H1 (cell line): ENCODE results near the gene FMN2. TPM values are rescaled to one million over a fixed set of nuclear protein-coding genes. Genes with fewer than 3 reads are reported as not detected.

Experiments
- CTCF ChIA-PET: fragments of 300-600 bp; sonication (Branson Sonifier 250); formaldehyde crosslinking; loops from one replicate; lab custom pipeline; 2021; ENCODE audit not compliant: partially characterized antibody; lab: Charles Lee
- POLR2A ChIA-PET: fragments of 300-600 bp; sonication (Branson Sonifier 250); formaldehyde crosslinking; loops from one replicate; lab custom pipeline; 2021; ENCODE audit warnings: inconsistent platforms; ENCODE audit not compliant: partially characterized antibody; lab: Charles Lee
- DNase-seq, 2 experiments: peaks; one replicate each; pipeline versions ENCODE4 v3.0.0 to v3.0.0-alpha.2; 2010 to 2022; ENCODE audit warnings: low spot score in 2 of 2, low read depth in 1 of 2, mixed read lengths in 1 of 2
- FAIRE-seq: peaks from 2 replicates; lab custom pipeline; 2011; peaks lifted over from hg19 to GRCh38; lab: Jason Lieb, UNC
- H2AFZ ChIP-seq: 2 replicates; pipeline ENCODE4 v1.8.1; 2012; ENCODE audit warnings: low read length, inconsistent platforms
- H2AK5ac ChIP-seq: 2 replicates; pipeline ENCODE4 v1.6.1; 2013; ENCODE audit warnings: low read depth, low read length
- H2BK120ac ChIP-seq: replicated peaks from 2 replicates; pipeline ENCODE3; 2013; ENCODE audit warnings: low read depth, low read length, inconsistent platforms
- H2BK12ac ChIP-seq: 2 replicates; pipeline ENCODE4 v1.6.1; 2013; ENCODE audit warnings: low read depth, low read length
- H2BK15ac ChIP-seq: 2 replicates; pipeline ENCODE4 v1.6.1; 2013; ENCODE audit warnings: low read length
- H2BK20ac ChIP-seq: 2 replicates; pipeline ENCODE4 v1.6.1; 2013; ENCODE audit warnings: low read length
- H2BK5ac ChIP-seq: 2 replicates; pipeline ENCODE4 v1.6.1; 2013; ENCODE audit warnings: low read depth, low read length
- H3K14ac ChIP-seq: 2 replicates; pipeline ENCODE4 v1.6.1; 2013; ENCODE audit warnings: inconsistent platforms; ENCODE audit not compliant: insufficient read length
- H3K18ac ChIP-seq: 2 replicates; pipeline ENCODE4 v1.6.1; 2013; ENCODE audit warnings: low read length; ENCODE audit errors: extremely low read depth
- H3K23ac ChIP-seq: 2 replicates; pipeline ENCODE4 v1.6.1; 2013; ENCODE audit warnings: inconsistent platforms; ENCODE audit not compliant: insufficient read length
- H3K23me2 ChIP-seq: 2 replicates; pipeline ENCODE4 v1.6.1; 2013; ENCODE audit warnings: low read depth, low read length
- H3K27ac ChIP-seq: 2 replicates; pipeline ENCODE4 v1.6.1; 2011; ENCODE audit warnings: low read depth, low read length, inconsistent platforms
- H3K27me3 ChIP-seq, 4 experiments: replicated peaks in 1 of 4; 1 replicate in 1 of 4; 2 replicates in 3 of 4; pipeline versions ENCODE4 v1.6.1 to v1.8.1; 2011 to 2013; ENCODE audit warnings: low read length in 3 of 4, mild to moderate bottlenecking in 3 of 4, inconsistent platforms in 2 of 4, mixed read lengths in 2 of 4, moderate library complexity in 1 of 4; ENCODE audit not compliant: control insufficient read depth in 3 of 4, insufficient read depth in 3 of 4; ENCODE audit errors: extremely low read depth in 1 of 4
- H3K36me3 ChIP-seq, 4 experiments: 2 replicates each; pipeline versions ENCODE4 v1.6.1 to v1.8.1; 2011 to 2013; ENCODE audit warnings: mild to moderate bottlenecking in 4 of 4, low read length in 3 of 4, moderate library complexity in 2 of 4, control low read depth in 1 of 4, inconsistent platforms in 1 of 4; ENCODE audit not compliant: insufficient read depth in 4 of 4, control insufficient read depth in 2 of 4
- H3K4ac ChIP-seq: replicated peaks from 2 replicates; pipeline ENCODE3; 2013; ENCODE audit warnings: low read length, low read depth, mixed read lengths, inconsistent platforms; ENCODE audit not compliant: insufficient read length
- H3K4me1 ChIP-seq, 4 experiments: replicated peaks in 1 of 4; 1 replicate in 1 of 4; 2 replicates in 3 of 4; pipeline versions ENCODE4 v1.6.1 to v1.8.1; 2011 to 2013; ENCODE audit warnings: low read length in 3 of 4, inconsistent platforms in 2 of 4, mixed read lengths in 1 of 4; ENCODE audit not compliant: insufficient read depth in 4 of 4, control insufficient read depth in 3 of 4
- H3K4me2 ChIP-seq, 2 experiments: 2 replicates each; pipeline versions ENCODE4 v1.6.1 to v1.8.1; 2011 to 2013; ENCODE audit warnings: low read depth in 2 of 2, low read length in 2 of 2, control low read depth in 1 of 2, inconsistent platforms in 1 of 2, mild to moderate bottlenecking in 1 of 2; ENCODE audit not compliant: insufficient read depth in 1 of 2
- H3K4me3 ChIP-seq, 4 experiments: fragments of 200-600, 300-600 bp in 1 of 4; sonication (generic), shearing (Covaris generic), sonication (Bioruptor Twin) in 1 of 4; 2 replicates each; pipeline versions ENCODE4 v1.5.1 to v1.8.1; 2011 to 2016; ENCODE audit warnings: low read length in 4 of 4, low read depth in 3 of 4, control low read depth in 2 of 4, inconsistent platforms in 2 of 4, mild to moderate bottlenecking in 2 of 4, mixed read lengths in 1 of 4, moderate library complexity in 1 of 4; ENCODE audit not compliant: insufficient read depth in 2 of 4; ENCODE audit errors: extremely low read depth in 1 of 4
- H3K56ac ChIP-seq: replicated peaks from 2 replicates; pipeline ENCODE3; 2013; ENCODE audit warnings: low read depth, mild to moderate bottlenecking, mixed read lengths, low read length, inconsistent platforms; ENCODE audit not compliant: insufficient read length
- H3K79me1 ChIP-seq: 2 replicates; pipeline ENCODE4 v1.6.1; 2013; ENCODE audit warnings: low read depth, low read length, control low read depth
- H3K79me2 ChIP-seq, 2 experiments: 2 replicates each; pipeline versions ENCODE4 v1.6.1 to v1.8.1; 2012 to 2013; ENCODE audit warnings: low read length in 2 of 2, mild to moderate bottlenecking in 2 of 2, inconsistent platforms in 1 of 2; ENCODE audit not compliant: insufficient read depth in 2 of 2, control insufficient read depth in 1 of 2
- H3K9ac ChIP-seq, 4 experiments: replicated peaks in 1 of 4; 1 replicate in 1 of 4; 2 replicates in 3 of 4; pipeline versions ENCODE4 v1.6.1 to v1.8.1; 2011 to 2013; ENCODE audit warnings: low read depth in 3 of 4, low read length in 3 of 4, control low read depth in 2 of 4, mild to moderate bottlenecking in 2 of 4, moderate library complexity in 2 of 4, inconsistent platforms in 1 of 4; ENCODE audit errors: extremely low read depth in 1 of 4
- H3K9me3 ChIP-seq, 2 experiments: 2 replicates each; pipeline versions ENCODE4 v1.6.1 to v1.8.1; 2012 to 2013; ENCODE audit warnings: mild to moderate bottlenecking in 2 of 2, moderate library complexity in 2 of 2, control low read depth in 1 of 2, inconsistent platforms in 1 of 2, low read depth in 1 of 2, low read length in 1 of 2, mixed read lengths in 1 of 2; ENCODE audit not compliant: insufficient read depth in 2 of 2
- H4K20me1 ChIP-seq, 2 experiments: replicated peaks in 1 of 2; 2 replicates each; pipeline versions ENCODE3 to v1.8.1; 2011 to 2013; ENCODE audit warnings: inconsistent platforms in 2 of 2, low read length in 2 of 2, mild to moderate bottlenecking in 1 of 2; ENCODE audit not compliant: insufficient read depth in 2 of 2, control insufficient read depth in 1 of 2
- H4K5ac ChIP-seq: 2 replicates; pipeline ENCODE4 v1.6.1; 2013; ENCODE audit warnings: low read length, low read depth, mixed read lengths, inconsistent platforms; ENCODE audit not compliant: insufficient read length
- H4K8ac ChIP-seq: 2 replicates; pipeline ENCODE4 v1.8.0; 2013; ENCODE audit warnings: mild to moderate bottlenecking, moderate library complexity, low read length, inconsistent platforms; ENCODE audit not compliant: insufficient read depth; ENCODE audit errors: extremely low read depth
- H4K91ac ChIP-seq: replicated peaks from 2 replicates; pipeline ENCODE3; 2013; ENCODE audit warnings: low read length, mixed read lengths, inconsistent platforms; ENCODE audit not compliant: insufficient read length
- CHD2 ChIP-seq: IDR thresholded peaks from 2 replicates; pipeline ENCODE4 v1.6.1; 2012; ENCODE audit warnings: low read length, improper control_type of control experiment
- EGR1 ChIP-seq: IDR thresholded peaks from 2 replicates; pipeline ENCODE4 v1.6.1; 2011; ENCODE audit warnings: low read depth, low read length, borderline replicate concordance
- EZH2 ChIP-seq: fragments of 200-600 bp; sonication (generic); IDR thresholded peaks from 2 replicates; pipeline ENCODE4 v1.7.1; 2012; ENCODE audit warnings: low read depth, mild to moderate bottlenecking, moderate library complexity, low read length, inconsistent platforms; ENCODE audit not compliant: severe bottlenecking
- KDM1A ChIP-seq: fragments of 200-600, 300-600 bp; sonication (generic); IDR thresholded peaks from 2 replicates; pipeline ENCODE4 v1.7.1; 2016; ENCODE audit warnings: mild to moderate bottlenecking, low read length, borderline replicate concordance
- RNF2 ChIP-seq: fragments of 200-900, 300-1000 bp; sonication (generic); IDR thresholded peaks from 2 replicates; pipeline ENCODE4 v1.7.1; 2016; ENCODE audit warnings: borderline replicate concordance, low read depth, mild to moderate bottlenecking, antibody characterized with exemption, low read length; ENCODE audit not compliant: poor library complexity, severe bottlenecking; ENCODE audit errors: missing control alignments
- RXRA ChIP-seq: IDR thresholded peaks from 2 replicates; pipeline ENCODE4 v1.6.1; 2011; ENCODE audit warnings: low read depth, mild to moderate bottlenecking, low read length, moderate library complexity; ENCODE audit not compliant: insufficient read depth
- SAP30 ChIP-seq: fragments of 300-600 bp; sonication (generic); IDR thresholded peaks from 2 replicates; pipeline ENCODE4 v1.7.1; 2012; ENCODE audit warnings: low read length, moderate library complexity, mild to moderate bottlenecking, inconsistent platforms; ENCODE audit not compliant: insufficient read depth, insufficient replicate concordance
- TAF1 ChIP-seq: IDR thresholded peaks from 2 replicates; pipeline ENCODE4 v1.6.1; 2011; ENCODE audit warnings: mild to moderate bottlenecking, low read depth, low read length
- WGBS, 2 experiments: shearing (Covaris generic) in 1 of 2; methylation state at CpG; one replicate each; pipeline versions ENCODE4 v1.1.6 to v1.1.7; 2013 to 2015; ENCODE audit warnings: low lambda C conversion rate in 2 of 2, mixed read lengths in 2 of 2, inconsistent platforms in 1 of 2, low coverage in 1 of 2, missing lambda C conversion rate in 1 of 2; ENCODE audit not compliant: insufficient replicate concordance in 2 of 2, insufficient coverage in 1 of 2, insufficient read length in 1 of 2; ENCODE audit errors: extremely low coverage in 1 of 2, missing lambda C conversion rate in 1 of 2; 5-methylcytosine and 5-hydroxymethylcytosine counted together
- polyA plus RNA-seq, 7 experiments: library from polyadenylated mRNA; depleted of rRNA in 3 of 7; stranded (reverse) in 5 of 7; unstranded in 2 of 7; fragments of >200 nt in 5 of 7; fragments of 200-250 nt in 2 of 7; gene quantifications; 1 replicate in 5 of 7; 2 replicates in 1 of 7; 4 replicates in 1 of 7; pipeline versions ENCODE4 v1.2.1 to v1.2.3, GENCODE V29; 2011 to 2013; ENCODE audit warnings: missing spikeins in 2 of 7, mixed read lengths in 2 of 7
- total RNA-seq: library from RNA; stranded (reverse); fragmentation: NEBNext Ultra II Directional; extraction: Animal tissue kit (Norgen Biotek cat#: 25700); gene quantifications from 2 replicates; pipeline ENCODE4 v1.2.1, GENCODE V29; 2021

FMN2 gene
- total and polyA plus RNA-seq, 2 of the 8 experiments (the other 6 are each of a cell fraction or from before 2014, with no cell fraction given), result 0.83 to 2.0 TPM

DNA sequence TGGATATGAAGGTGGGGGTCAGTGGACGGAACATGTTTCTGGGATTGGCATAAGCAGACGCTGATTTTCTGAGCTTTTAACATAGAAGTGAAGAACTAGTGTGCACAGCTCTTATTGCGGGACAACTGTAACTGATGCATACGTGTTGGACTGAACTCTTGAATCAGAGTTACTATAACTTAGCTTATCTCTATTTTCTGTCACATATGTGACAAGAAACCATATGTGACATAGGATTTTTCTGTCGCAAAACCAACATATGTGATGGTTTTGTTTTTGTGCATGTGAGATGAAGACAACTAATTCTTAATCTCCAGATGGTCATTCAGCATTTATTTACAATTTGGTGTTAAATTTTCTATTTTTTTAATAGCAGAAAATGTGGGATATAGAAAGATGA, 270.4 kb downstream of the FMN2 start:
- FAIRE-seq, result no peak
- Histone ChIP-seq H4K8ac (no peak overlapping the region), H2AFZ (no peak overlapping the region), H4K20me1 (no peaks in the 10 kb centered on the region), H3K56ac (no peak overlapping the region), H2BK5ac (no peak overlapping the region), H3K4me1 (no peaks in the 10 kb centered on the region), H3K9ac (no peak overlapping the region)
- POLR2A ChIA-PET, result no interaction called here
- TF ChIP-seq KDM1A (no peak), CHD2 (no peak), EZH2 (no peak), RXRA (no peak), TAF1 (no peak), RNF2 (no peak), SAP30 (no peak), EGR1 (no peak)
- TF ChIP-seq, all 59 proteins: peak for 0
- CTCF ChIA-PET, result interaction anchor here (0.7 kb wide), 1 partner anchor 12 kb away, joined by 3 read pairs; no protein-coding TSS in a partner anchor
- no peak overlapping the region for H3K18ac ChIP-seq
- no peak overlapping the region for H3K14ac ChIP-seq
- H2BK15ac ChIP-seq, result no peak overlapping the region
- H2AK5ac ChIP-seq, result no peak overlapping the region
- no peaks in the 10 kb centered on the region for H3K79me1 ChIP-seq
- H3K79me2 ChIP-seq, result no peaks in the 10 kb centered on the region
- no peak overlapping the region for H4K5ac ChIP-seq
- no peak overlapping the region for H3K4me3 ChIP-seq
- no peak overlapping the region for H4K91ac ChIP-seq
- no peak overlapping the region for H2BK12ac ChIP-seq
- H3K27me3 ChIP-seq, result no peaks in the 10 kb centered on the region
- 87% methylated on average over 5 of the region's 5 CpGs; no CpG with 5 or more reads in 1 of the 2 experiments for WGBS, 2 experiments
- no peak overlapping the region for H2BK120ac ChIP-seq
- no peak overlapping the region for H3K4ac ChIP-seq
- H3K23me2 ChIP-seq, result 0 out of 2 replicates have a peak, but pooled peaks cover 2% of the 10 kb centered on the region
- H3K4me2 ChIP-seq, result no peak overlapping the region
- H3K27ac ChIP-seq, result no peak overlapping the region
- DNase-seq, result no peak
- no peak overlapping the region for H2BK20ac ChIP-seq
- H3K36me3 ChIP-seq, result no peaks in the 10 kb centered on the region
- H3K9me3 ChIP-seq, result no peaks in the 10 kb centered on the region
- no peak overlapping the region for H3K23ac ChIP-seq
